Subcutaneous adipose tissue (tissue), 4 donors: Measurements from ENCODE around the gene GJD2. TPM values are rescaled to one million over a fixed set of nuclear protein-coding genes. Genes with fewer than 3 reads are reported as not detected.

Experiments used
- total RNA-seq, 4 donors: library from RNA; depleted of rRNA; stranded (reverse); fragments of >200 nt; gene quantifications; one replicate each; pipeline ENCODE4 v1.1.0, GENCODE V29; 2016
- TF ChIP-seq, protein P1 (sequence below): fragments of 450-650 bp; IDR thresholded peaks from one replicate; pipeline ENCODE4 v1.5.1; 2016; ENCODE audit warnings: low read depth, mild to moderate bottlenecking, control low read depth, antibody characterized with exemption, moderate library complexity

The GJD2 gene
- total RNA-seq, 4 donors from 2014 or later = not detected

DNA sequence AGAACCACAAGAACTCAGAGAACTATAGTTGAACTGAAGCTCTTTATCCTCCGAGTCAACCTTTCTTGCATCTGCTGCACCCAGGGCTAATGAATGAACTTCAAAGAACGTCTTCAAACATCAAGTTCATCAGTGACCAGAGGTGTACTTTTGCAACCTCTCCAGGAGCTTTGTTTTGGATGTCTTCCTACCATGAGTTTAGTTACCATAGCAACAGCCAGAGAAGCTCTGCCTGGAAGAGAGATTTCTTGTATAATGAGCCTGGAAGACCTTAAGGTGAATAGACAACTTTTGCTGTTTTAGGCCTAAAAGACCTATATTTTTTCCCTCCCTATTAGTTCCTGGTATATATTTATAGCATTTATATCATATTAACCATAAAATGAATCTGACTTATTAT, 31.4 kb upstream of the GJD2 start:
- TF ChIP-seq, protein P1, sequence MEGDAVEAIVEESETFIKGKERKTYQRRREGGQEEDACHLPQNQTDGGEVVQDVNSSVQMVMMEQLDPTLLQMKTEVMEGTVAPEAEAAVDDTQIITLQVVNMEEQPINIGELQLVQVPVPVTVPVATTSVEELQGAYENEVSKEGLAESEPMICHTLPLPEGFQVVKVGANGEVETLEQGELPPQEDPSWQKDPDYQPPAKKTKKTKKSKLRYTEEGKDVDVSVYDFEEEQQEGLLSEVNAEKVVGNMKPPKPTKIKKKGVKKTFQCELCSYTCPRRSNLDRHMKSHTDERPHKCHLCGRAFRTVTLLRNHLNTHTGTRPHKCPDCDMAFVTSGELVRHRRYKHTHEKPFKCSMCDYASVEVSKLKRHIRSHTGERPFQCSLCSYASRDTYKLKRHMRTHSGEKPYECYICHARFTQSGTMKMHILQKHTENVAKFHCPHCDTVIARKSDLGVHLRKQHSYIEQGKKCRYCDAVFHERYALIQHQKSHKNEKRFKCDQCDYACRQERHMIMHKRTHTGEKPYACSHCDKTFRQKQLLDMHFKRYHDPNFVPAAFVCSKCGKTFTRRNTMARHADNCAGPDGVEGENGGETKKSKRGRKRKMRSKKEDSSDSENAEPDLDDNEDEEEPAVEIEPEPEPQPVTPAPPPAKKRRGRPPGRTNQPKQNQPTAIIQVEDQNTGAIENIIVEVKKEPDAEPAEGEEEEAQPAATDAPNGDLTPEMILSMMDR = no peak

DNA sequence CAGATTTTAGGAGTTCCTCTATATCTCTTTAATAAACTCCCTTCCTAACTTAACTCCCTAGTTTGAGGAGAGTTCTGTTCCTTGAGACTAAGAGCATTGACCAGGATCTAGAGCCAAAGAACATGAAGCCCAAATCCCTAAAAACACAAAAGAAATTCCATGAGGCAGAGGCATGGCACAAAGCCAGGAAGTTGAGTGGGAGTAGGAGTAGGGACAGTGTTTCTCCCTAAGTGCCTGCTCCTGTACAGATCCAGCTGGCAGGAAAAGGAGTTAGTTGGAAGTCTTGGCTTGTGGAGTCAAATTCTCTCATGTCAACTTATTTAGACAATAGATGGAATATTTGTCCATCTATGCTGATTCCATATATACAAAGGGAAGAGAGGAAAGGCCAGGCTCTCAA, 29.2 kb upstream of the GJD2 start:
- TF ChIP-seq, protein P1 = no peak

DNA sequence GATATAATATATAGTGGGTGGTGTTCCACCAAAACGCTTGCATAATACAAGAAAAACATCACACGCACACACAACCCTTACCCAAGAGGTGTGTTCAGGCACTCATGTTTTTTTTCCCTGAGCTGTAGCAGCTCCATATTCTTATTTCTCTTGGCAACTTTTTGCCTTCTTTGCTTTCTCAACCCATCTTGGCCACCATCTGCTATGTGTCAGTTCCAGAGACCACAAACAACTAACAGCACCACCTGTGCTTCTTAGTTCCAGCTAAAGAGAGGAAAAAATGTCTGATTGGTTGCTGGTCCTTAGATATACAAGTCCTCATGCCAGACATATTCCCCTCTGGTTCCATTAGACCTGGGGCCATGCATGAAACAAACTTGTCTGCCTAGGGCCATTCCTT, 28.6 kb upstream of the GJD2 start:
- TF ChIP-seq, protein P1 = no peak

DNA sequence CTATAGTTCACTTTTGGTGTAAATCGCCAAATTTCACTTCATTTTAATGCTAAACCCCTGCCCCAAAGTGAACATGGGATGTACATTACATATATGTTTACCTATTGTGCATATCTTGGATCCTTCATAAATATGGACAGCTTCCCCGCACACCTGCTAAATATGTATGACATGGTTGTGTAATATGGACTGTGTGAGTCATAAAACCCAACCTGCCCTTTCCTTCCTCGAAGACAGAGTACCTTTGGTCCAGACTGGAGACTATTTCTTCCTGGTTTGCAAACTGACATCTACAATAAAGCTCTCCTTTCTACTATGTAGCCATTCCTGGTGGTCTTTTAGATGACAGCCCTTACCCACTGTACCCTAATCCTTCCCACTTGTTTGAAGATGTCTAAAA, 28.1 kb upstream of the GJD2 start:
- TF ChIP-seq, protein P1 = no peak

DNA sequence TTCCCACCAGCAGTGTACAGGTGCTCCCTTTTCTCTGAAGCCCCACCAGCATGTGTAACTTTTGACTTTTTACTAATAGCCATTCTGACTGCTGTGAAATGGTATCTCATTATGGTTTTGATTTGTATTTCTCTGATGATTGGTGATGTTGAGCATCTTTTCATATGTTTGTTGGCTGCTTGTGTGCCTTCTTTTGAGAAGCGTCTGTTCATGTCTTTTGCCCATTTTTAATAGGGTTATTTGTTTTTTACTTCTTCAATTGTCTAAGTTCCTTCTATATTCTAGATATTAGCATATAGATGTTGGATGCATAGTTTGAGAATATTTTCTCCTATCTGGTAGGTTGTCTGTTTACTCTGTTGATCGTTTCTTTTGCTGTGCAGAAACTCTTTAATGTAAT, 25.9 kb upstream of the GJD2 start:
- TF ChIP-seq, protein P1 = no peak

DNA sequence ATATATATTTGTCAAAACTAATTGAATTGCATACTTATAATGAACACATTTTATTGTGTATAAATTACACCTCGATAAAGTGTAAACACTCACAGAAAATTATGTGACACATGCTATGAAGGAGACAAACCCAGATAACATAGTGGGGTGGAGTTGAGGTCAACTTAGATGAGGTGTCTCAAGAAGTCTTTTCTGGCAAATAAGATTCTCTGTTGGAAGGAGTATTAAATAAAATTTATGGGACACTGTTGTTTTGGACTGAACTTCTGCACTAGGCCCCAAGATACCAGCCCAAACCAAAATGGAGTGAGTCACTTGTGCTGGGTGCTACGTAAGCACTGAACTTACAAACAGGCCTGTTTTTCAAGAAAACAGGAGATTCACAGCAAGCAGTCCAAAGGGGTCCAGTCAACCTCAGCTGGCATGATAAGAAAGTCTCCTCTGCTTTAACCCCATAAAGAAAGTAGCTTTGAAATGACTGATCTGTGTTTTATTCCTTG, 21.9 kb upstream of the GJD2 start:
- TF ChIP-seq, protein P1 = no peak

DNA sequence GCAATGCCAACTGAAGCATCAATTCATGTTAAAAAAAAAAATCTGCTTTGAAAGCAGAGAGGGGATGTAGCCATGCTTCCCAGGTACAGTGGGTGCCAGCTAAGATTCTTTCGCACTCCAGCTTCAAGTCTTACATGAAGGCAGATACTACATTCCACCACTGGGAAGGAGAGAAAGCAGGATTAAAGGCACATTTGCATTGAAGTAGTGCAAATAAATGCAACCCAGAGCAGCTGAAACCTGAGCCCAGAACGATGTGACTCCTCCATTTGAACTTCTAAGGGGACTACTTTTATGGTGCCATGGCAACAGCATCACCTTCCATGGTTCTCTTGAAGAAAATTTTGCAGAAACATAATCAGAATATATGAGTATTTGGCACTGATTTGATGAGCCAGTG, 19.1 kb upstream of the GJD2 start:
- TF ChIP-seq, protein P1 = no peak
